GM23248 (cell line): Measurements from ENCODE around the gene EEIG2. TPM values are rescaled to one million over a fixed set of nuclear protein-coding genes. Genes with fewer than 3 reads are reported as not detected.

ENCODE experiments used
- DNase-seq: peaks from one replicate; pipeline ENCODE4 v3.0.0-alpha.2; 2015
- H2AFZ ChIP-seq: fragments of 200-600 bp; sonication (generic); 2 replicates; pipeline ENCODE4 v1.6.1; 2016; ENCODE audit warnings: antibody characterized with exemption
- H3F3A ChIP-seq: fragments of 200-600 bp; sonication (generic); 2 replicates; pipeline ENCODE4 v1.6.1; 2016; ENCODE audit warnings: mild to moderate bottlenecking, antibody characterized with exemption, mixed run types; ENCODE audit not compliant: insufficient read depth
- H3K27ac ChIP-seq: fragments of 200-600 bp; sonication (generic); 2 replicates; pipeline ENCODE4 v1.5.1; 2016; ENCODE audit warnings: mild to moderate bottlenecking
- H3K27me3 ChIP-seq: fragments of 200-600 bp; sonication (generic); replicated peaks from 2 replicates; pipeline ENCODE4 v1.6.1; 2016; ENCODE audit warnings: mild to moderate bottlenecking; ENCODE audit not compliant: insufficient read depth
- H3K36me3 ChIP-seq: fragments of 200-600 bp; sonication (generic); 2 replicates; pipeline ENCODE4 v1.6.1; 2016; ENCODE audit warnings: low read depth, mild to moderate bottlenecking
- H3K4me1 ChIP-seq: fragments of 200-600 bp; sonication (generic); 2 replicates; pipeline ENCODE4 v1.6.1; 2016; ENCODE audit warnings: mild to moderate bottlenecking; ENCODE audit not compliant: insufficient read depth
- H3K4me2 ChIP-seq: fragments of 200-600 bp; sonication (generic); one replicate; pipeline ENCODE4 v1.6.1; 2016; ENCODE audit warnings: mild to moderate bottlenecking; ENCODE audit not compliant: unreplicated experiment
- H3K4me3 ChIP-seq: fragments of 200-600 bp; sonication (generic); 2 replicates; pipeline ENCODE4 v1.5.1; 2016; ENCODE audit warnings: mild to moderate bottlenecking
- H3K79me2 ChIP-seq: fragments of 200-600 bp; sonication (generic); 2 replicates; pipeline ENCODE4 v1.6.1; 2016; ENCODE audit warnings: mild to moderate bottlenecking; ENCODE audit not compliant: insufficient read depth
- H3K9ac ChIP-seq: fragments of 200-600 bp; sonication (generic); 2 replicates; pipeline ENCODE4 v1.6.1; 2016; ENCODE audit warnings: mild to moderate bottlenecking
- H3K9me2 ChIP-seq: fragments of 200-600 bp; sonication (generic); 2 replicates; pipeline ENCODE4 v1.6.1; 2016; ENCODE audit warnings: mixed run types, mild to moderate bottlenecking, moderate library complexity; ENCODE audit not compliant: insufficient read depth
- H3K9me3 ChIP-seq: fragments of 200-600 bp; sonication (generic); one replicate; pipeline ENCODE4 v1.6.1; 2017; ENCODE audit warnings: low read depth
- H4K20me1 ChIP-seq: fragments of 200-600 bp; sonication (generic); 2 replicates; pipeline ENCODE4 v1.6.0; 2016; ENCODE audit not compliant: insufficient read depth
- EZH2 ChIP-seq: fragments of 200-600 bp; sonication (generic); IDR thresholded peaks from 2 replicates; pipeline ENCODE4 v1.6.1; 2018; ENCODE audit warnings: antibody characterized with exemption, mild to moderate bottlenecking; ENCODE audit not compliant: insufficient read depth, poor library complexity, severe bottlenecking
- EZH2phosphoT487 ChIP-seq: fragments of 200-600 bp; sonication (generic); IDR thresholded peaks from 2 replicates; pipeline ENCODE4 v1.6.1; 2018; ENCODE audit warnings: antibody characterized with exemption, moderate library complexity, mild to moderate bottlenecking, low read depth; ENCODE audit not compliant: insufficient read depth
- WGBS, 2 experiments: methylation state at CpG; one replicate each; pipeline ENCODE4 v1.1.6; 2015 to 2017; ENCODE audit warnings: low lambda C conversion rate in 2 of 2, low coverage in 1 of 2; ENCODE audit errors: missing lambda C conversion rate in 2 of 2; 5-methylcytosine and 5-hydroxymethylcytosine counted together
- in situ Hi-C: fragments of 300-500 bp; cut with MboI; formaldehyde crosslinking; loops from 2 replicates; pipeline ENCODE4 v1.15.0; 2020
- polyA plus RNA-seq: library from polyadenylated mRNA; unstranded; fragments of >200 nt; fragmentation: Nextera tagmentation; extraction: Ambion mirVana; gene quantifications from 2 replicates; pipeline ENCODE4 v1.2.1, GENCODE V29; 2016
- total RNA-seq: library from RNA; depleted of rRNA; stranded (reverse); fragments of >200 nt; shearing (Covaris generic); gene quantifications from 2 replicates; pipeline ENCODE4 v1.2.3, GENCODE V29; 2014

The EEIG2 gene
- total and polyA plus RNA-seq, 2 experiments from 2014 or later: 0.70 to 5.4 TPM

DNA sequence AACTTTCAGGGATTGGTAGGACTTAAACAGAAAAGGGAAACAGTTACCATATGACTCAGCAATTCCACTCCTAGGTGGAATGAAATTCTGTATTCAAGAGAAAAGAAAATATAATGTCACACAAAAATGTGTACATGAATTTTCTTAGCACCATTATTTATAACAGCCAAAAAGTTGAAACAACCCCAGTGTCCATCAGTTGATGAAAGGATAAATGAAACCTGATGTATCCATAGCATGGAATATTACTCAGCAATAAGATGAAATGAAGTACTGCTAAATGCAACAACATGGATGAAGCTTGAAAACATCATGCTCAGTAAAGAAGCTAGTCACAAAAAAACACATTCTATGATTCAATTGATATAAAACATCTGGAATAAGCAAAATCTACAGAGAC is 15.5 kb downstream of the EEIG2 start:
- DNase-seq: peak; percentile 55
- H3K9me3 ChIP-seq: no peaks in the 10 kb centered on the region
- peaks cover 14% of the 10 kb centered on the region; the same call in 1 of the 2 replicates for H3F3A ChIP-seq
- peak overlapping the region; percentile 47 for H3K9ac ChIP-seq
- H3K4me2 ChIP-seq: peak overlapping the region; percentile 50
- no peaks in the 10 kb centered on the region for H4K20me1 ChIP-seq
- H2AFZ ChIP-seq: peak overlapping the region; percentile 77
- TF ChIP-seq EZH2 (no peak), EZH2phosphoT487 (no peak)
- H3K27ac ChIP-seq: peak overlapping the region; percentile 64
- no peaks in the 10 kb centered on the region for H3K36me3 ChIP-seq
- no peaks in the 10 kb centered on the region for H3K27me3 ChIP-seq
- in situ Hi-C loops: no loop called here
- peaks cover 11% of the 10 kb centered on the region; the same call in 1 of the 2 replicates for H3K79me2 ChIP-seq
- H3K4me1 ChIP-seq: peaks cover 7% of the 10 kb centered on the region
- no peaks in the 10 kb centered on the region for H3K9me2 ChIP-seq
- peak overlapping the region; percentile 32 for H3K4me3 ChIP-seq

DNA sequence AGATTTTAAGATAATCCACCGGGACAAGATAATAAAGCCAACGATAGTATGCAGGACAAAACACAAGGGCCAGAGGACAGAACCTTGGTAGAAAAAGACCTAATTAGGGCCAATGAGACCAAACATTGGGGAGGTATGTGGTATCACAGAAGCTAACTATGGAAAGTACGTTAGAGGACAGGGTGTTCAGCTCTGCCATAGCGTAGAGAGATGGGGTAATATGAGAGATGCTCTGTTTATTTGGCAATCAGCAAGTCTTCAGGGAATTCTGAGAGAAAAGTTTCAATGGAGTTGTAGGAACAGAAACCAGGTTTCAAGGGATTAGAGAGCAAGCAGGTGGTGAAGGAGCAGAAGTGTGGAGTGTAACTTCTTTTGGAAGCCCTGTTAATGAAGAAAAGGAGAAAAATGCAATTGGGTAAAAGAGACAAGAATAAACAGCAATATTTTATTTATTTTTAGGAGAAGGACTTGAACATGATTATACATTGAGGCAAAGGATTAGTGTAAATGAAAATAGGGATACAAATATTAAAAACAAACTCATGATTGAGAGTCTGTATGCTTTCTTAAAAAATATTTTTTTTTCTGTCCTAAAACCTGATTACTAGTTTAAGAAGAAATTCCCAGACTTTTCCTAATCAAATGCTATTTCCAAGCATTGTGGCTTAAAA is 24.0 kb downstream of the EEIG2 start:
- DNase-seq: no peak
- Histone ChIP-seq H3K4me2 (no peak overlapping the region), H3K9me3 (no peaks in the 10 kb centered on the region), H3K27ac (no peak overlapping the region), H3K9me2 (no peaks in the 10 kb centered on the region), H3K79me2 (peaks cover 21% of the 10 kb centered on the region), H3K4me3 (no peak overlapping the region), H2AFZ (no peak overlapping the region), H3F3A (0 out of 2 replicates have a peak, but pooled peaks cover 7% of the 10 kb centered on the region), H3K36me3 (no peaks in the 10 kb centered on the region), H3K27me3 (no peaks in the 10 kb centered on the region), H4K20me1 (no peaks in the 10 kb centered on the region), H3K4me1 (peaks cover 17% of the 10 kb centered on the region), H3K9ac (no peak overlapping the region)
- in situ Hi-C loops: no loop called here
- TF ChIP-seq EZH2 (no peak), EZH2phosphoT487 (no peak)
- WGBS, 2 experiments: 88 to 89% methylated on average over 4 of the region's 4 CpGs

DNA sequence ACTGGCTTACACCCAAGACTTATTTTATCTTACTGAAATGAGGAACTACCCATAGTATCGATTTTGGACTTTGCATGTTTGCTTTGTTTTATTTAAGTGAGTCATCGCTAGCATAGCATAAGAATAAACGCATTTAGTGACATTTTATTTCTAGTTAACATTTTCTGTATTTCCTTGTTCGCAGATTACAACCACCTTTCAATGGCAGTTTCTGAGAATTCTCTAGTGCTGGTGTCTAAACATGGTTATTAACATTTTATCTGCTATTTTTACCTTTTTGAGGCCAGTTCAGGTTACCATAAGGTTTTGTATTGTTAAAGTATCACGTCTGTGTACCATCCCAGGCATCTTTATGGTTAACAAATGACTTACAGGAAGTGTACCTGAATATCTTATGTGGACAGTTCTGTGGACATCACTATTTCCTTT is 24.5 kb downstream of the EEIG2 start:
- Histone ChIP-seq H2AFZ (no peak overlapping the region), H3K4me1 (peaks cover 17% of the 10 kb centered on the region), H3K79me2 (peaks cover 26% of the 10 kb centered on the region), H3K9me2 (no peaks in the 10 kb centered on the region), H3K4me3 (no peak overlapping the region), H3K9me3 (no peaks in the 10 kb centered on the region), H3K36me3 (no peaks in the 10 kb centered on the region), H3K27me3 (no peaks in the 10 kb centered on the region), H3F3A (0 out of 2 replicates have a peak, but pooled peaks cover 7% of the 10 kb centered on the region), H3K9ac (no peak overlapping the region), H3K27ac (no peak overlapping the region), H3K4me2 (no peak overlapping the region), H4K20me1 (no peaks in the 10 kb centered on the region)
- TF ChIP-seq EZH2: no peak
- TF ChIP-seq EZH2phosphoT487: no peak
- in situ Hi-C loops: no loop called here
- WGBS, 2 experiments: 85 to 87% methylated on average over 5 of the region's 5 CpGs
- DNase-seq: no peak

DNA sequence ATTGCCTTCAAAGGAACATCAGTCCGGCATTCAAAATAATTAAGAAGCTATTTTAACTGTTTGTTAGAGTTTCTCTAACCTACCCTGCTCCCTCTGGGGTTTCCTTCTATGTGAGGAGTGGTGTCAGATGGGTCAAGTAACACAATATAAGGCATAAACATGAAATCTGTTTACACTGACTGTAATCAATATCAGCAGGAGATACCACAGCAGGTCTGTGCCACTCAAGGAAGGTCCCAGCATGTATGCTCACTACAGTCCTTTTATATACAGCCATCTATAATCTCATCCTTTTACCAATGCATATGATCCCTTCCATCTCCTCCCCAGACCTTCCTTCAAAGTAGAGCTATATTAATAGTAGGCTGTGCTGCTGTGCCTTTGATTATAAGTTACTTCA is 25.4 kb downstream of the EEIG2 start:
- Histone ChIP-seq H3K9ac (no peak overlapping the region), H3K36me3 (no peaks in the 10 kb centered on the region), H3K79me2 (peaks cover 31% of the 10 kb centered on the region), H3K4me2 (peak overlapping the region; percentile 42), H3K9me3 (no peaks in the 10 kb centered on the region), H3K4me1 (peaks cover 23% of the 10 kb centered on the region), H2AFZ (0 out of 2 replicates have a peak overlapping the region, but pooled peaks have one; percentile 12), H3K4me3 (no peak overlapping the region), H4K20me1 (no peaks in the 10 kb centered on the region), H3K27me3 (no peaks in the 10 kb centered on the region), H3K9me2 (no peaks in the 10 kb centered on the region), H3K27ac (no peak overlapping the region), H3F3A (peaks cover 12% of the 10 kb centered on the region)
- in situ Hi-C loops: no loop called here
- TF ChIP-seq EZH2phosphoT487: no peak
- 48 to 60% methylated on average over 1 of the region's 1 CpG for WGBS, 2 experiments
- no peak for DNase-seq
